ENCODE measurements around the gene GSG1L. TPM values are rescaled to one million over a fixed set of nuclear protein-coding genes. Genes with fewer than 3 reads are reported as not detected.

GSG1L gene
- total and polyA plus RNA-seq, 9 of the 15 experiments (the other 6 are each of a cell fraction or from before 2014, with no cell fraction given): not detected

DNA sequence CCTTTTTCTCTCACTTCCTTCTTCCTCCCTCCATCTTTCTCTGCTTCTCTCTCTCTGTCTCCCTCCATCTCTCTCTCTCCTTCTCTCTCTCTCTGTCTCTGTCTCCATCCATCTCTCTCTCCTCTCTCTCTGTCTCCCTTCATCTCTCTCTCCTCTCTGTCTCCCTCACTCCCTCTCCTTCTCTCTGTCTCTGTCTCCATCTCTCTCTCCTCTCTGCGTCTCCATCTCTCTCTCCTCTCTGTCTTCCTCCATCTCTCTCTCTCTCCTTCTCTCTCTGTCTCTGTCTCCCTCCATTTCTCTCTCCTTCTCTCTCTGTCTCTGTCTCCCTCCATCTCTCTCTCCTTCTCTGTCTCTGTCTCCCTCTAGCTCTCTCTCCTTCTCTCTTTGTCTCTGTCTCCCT lies 194.1 kb downstream of the GSG1L start:
- no peak overlapping the region for H3K9ac ChIP-seq (ENCODE audit: insufficient read depth in 1 of 2, low read depth in 2 of 2, low read length in 2 of 2)
- TF ChIP-seq SMARCB1 (IDR thresholded peaks at IDR 0.05; ENCODE audit: insufficient read length, low read depth) (no peak), GTF2E2 (tag; IDR thresholded peaks at IDR 0.05) (no peak), NFE2 (IDR thresholded peaks at IDR 0.05; ENCODE audit: low read depth) (no peak), ZNF24 (IDR thresholded peaks at IDR 0.05) (no peak), NCOA6 (IDR thresholded peaks at IDR 0.05) (no peak), CHD2 (IDR thresholded peaks at IDR 0.05; ENCODE audit: low read depth, low read length) (no peak)
- TF ChIP-seq, protein P1, sequence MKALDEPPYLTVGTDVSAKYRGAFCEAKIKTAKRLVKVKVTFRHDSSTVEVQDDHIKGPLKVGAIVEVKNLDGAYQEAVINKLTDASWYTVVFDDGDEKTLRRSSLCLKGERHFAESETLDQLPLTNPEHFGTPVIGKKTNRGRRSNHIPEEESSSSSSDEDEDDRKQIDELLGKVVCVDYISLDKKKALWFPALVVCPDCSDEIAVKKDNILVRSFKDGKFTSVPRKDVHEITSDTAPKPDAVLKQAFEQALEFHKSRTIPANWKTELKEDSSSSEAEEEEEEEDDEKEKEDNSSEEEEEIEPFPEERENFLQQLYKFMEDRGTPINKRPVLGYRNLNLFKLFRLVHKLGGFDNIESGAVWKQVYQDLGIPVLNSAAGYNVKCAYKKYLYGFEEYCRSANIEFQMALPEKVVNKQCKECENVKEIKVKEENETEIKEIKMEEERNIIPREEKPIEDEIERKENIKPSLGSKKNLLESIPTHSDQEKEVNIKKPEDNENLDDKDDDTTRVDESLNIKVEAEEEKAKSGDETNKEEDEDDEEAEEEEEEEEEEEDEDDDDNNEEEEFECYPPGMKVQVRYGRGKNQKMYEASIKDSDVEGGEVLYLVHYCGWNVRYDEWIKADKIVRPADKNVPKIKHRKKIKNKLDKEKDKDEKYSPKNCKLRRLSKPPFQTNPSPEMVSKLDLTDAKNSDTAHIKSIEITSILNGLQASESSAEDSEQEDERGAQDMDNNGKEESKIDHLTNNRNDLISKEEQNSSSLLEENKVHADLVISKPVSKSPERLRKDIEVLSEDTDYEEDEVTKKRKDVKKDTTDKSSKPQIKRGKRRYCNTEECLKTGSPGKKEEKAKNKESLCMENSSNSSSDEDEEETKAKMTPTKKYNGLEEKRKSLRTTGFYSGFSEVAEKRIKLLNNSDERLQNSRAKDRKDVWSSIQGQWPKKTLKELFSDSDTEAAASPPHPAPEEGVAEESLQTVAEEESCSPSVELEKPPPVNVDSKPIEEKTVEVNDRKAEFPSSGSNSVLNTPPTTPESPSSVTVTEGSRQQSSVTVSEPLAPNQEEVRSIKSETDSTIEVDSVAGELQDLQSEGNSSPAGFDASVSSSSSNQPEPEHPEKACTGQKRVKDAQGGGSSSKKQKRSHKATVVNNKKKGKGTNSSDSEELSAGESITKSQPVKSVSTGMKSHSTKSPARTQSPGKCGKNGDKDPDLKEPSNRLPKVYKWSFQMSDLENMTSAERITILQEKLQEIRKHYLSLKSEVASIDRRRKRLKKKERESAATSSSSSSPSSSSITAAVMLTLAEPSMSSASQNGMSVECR (CRISPR knock-in tag; IDR thresholded peaks at IDR 0.05): no peak
- TF ChIP-seq, protein P2, sequence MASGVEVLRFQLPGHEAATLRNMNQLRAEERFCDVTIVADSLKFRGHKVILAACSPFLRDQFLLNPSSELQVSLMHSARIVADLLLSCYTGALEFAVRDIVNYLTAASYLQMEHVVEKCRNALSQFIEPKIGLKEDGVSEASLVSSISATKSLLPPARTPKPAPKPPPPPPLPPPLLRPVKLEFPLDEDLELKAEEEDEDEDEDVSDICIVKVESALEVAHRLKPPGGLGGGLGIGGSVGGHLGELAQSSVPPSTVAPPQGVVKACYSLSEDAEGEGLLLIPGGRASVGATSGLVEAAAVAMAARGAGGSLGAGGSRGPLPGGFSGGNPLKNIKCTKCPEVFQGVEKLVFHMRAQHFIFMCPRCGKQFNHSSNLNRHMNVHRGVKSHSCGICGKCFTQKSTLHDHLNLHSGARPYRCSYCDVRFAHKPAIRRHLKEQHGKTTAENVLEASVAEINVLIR (CRISPR knock-in tag; IDR thresholded peaks at IDR 0.05): no peak
- TF ChIP-seq, protein P3, sequence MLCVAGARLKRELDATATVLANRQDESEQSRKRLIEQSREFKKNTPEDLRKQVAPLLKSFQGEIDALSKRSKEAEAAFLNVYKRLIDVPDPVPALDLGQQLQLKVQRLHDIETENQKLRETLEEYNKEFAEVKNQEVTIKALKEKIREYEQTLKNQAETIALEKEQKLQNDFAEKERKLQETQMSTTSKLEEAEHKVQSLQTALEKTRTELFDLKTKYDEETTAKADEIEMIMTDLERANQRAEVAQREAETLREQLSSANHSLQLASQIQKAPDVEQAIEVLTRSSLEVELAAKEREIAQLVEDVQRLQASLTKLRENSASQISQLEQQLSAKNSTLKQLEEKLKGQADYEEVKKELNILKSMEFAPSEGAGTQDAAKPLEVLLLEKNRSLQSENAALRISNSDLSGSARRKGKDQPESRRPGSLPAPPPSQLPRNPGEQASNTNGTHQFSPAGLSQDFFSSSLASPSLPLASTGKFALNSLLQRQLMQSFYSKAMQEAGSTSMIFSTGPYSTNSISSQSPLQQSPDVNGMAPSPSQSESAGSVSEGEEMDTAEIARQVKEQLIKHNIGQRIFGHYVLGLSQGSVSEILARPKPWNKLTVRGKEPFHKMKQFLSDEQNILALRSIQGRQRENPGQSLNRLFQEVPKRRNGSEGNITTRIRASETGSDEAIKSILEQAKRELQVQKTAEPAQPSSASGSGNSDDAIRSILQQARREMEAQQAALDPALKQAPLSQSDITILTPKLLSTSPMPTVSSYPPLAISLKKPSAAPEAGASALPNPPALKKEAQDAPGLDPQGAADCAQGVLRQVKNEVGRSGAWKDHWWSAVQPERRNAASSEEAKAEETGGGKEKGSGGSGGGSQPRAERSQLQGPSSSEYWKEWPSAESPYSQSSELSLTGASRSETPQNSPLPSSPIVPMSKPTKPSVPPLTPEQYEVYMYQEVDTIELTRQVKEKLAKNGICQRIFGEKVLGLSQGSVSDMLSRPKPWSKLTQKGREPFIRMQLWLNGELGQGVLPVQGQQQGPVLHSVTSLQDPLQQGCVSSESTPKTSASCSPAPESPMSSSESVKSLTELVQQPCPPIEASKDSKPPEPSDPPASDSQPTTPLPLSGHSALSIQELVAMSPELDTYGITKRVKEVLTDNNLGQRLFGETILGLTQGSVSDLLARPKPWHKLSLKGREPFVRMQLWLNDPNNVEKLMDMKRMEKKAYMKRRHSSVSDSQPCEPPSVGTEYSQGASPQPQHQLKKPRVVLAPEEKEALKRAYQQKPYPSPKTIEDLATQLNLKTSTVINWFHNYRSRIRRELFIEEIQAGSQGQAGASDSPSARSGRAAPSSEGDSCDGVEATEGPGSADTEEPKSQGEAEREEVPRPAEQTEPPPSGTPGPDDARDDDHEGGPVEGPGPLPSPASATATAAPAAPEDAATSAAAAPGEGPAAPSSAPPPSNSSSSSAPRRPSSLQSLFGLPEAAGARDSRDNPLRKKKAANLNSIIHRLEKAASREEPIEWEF (CRISPR knock-in tag; IDR thresholded peaks at IDR 0.05): no peak
- H2AFZ ChIP-seq (ENCODE audit: low read depth, low read length): no peak overlapping the region
- no peak overlapping the region for H3K4me2 ChIP-seq (ENCODE audit: insufficient read depth, low read length)
- CTCF ChIA-PET (ENCODE audit: low intra/inter-chr PET ratio): no interaction called here
- WGBS (ENCODE audit: insufficient coverage, low coverage, missing lambda C conversion rate): no CpG with 5 or more reads among the region's 1 CpG
- peaks cover 6% of the 10 kb centered on the region; the same call in 1 of the 2 replicates for H3K9me3 ChIP-seq (replicated peaks; ENCODE audit: control insufficient read depth, insufficient read depth, low read depth, low read length)
- in situ Hi-C loops (cut with MboI) (loop anchor here (5.0 kb wide), 1 partner anchor 177 kb away; no protein-coding TSS in a partner anchor), intact Hi-C loops (cut with micrococcal nuclease) (no loop called here)
- H3K27me3 ChIP-seq (ENCODE audit: control insufficient read depth in 2 of 2, insufficient read depth in 2 of 2, low read length in 2 of 2): 0 out of 5 replicates have a peak, but pooled peaks cover 0 to 3% of the 10 kb centered on the region in 2 experiments
- no peak overlapping the region for H3K4me3 ChIP-seq
- peaks cover 0 to 2% of the 10 kb centered on the region in 2 experiments; a peak in 1 of 5 replicates for H3K4me1 ChIP-seq (replicated peaks in 1 of 2; ENCODE audit: control insufficient read depth in 2 of 2, insufficient read depth in 2 of 2, low read length in 2 of 2)
- H3K9me1 ChIP-seq (ENCODE audit: control insufficient read depth, insufficient read depth, low read length): no peaks in the 10 kb centered on the region
- ATAC-seq: no peak
- no peaks in the 10 kb centered on the region for H4K20me1 ChIP-seq (replicated peaks; ENCODE audit: control insufficient read depth, insufficient read depth, low read length)
- DNase-seq (ENCODE audit: extremely low read depth in 1 of 4, low spot score in 3 of 4): no peak
- BruUV-seq (replicated peaks): no TSS peak
- POLR2A ChIA-PET: no interaction called here
- H3K36me3 ChIP-seq (ENCODE audit: control insufficient read depth, insufficient read depth, low read length): no peaks in the 10 kb centered on the region
- H3K79me2 ChIP-seq (ENCODE audit: control insufficient read depth, insufficient read depth, low read length): no peaks in the 10 kb centered on the region
- no peak for FAIRE-seq
- no peak overlapping the region for H3K27ac ChIP-seq (ENCODE audit: extremely low read depth, low read depth, low read length)

All from K562 (cell line).